ENCODE data around the gene SMG6.

The SMG6 gene

GRCh38 chr17:2235792-2236366 lies 67.7 kb downstream of the SMG6 start:
- TF ChIP-seq TCF12 (IDR thresholded peaks at IDR 0.05; ENCODE audit: low read depth) = no peak
- TF ChIP-seq ZBTB7A (IDR thresholded peaks at IDR 0.05; ENCODE audit: low read depth) = no peak
- TF ChIP-seq EP300 (IDR thresholded peaks at IDR 0.05; ENCODE audit: borderline replicate concordance) = no peak
- no peak for TF ChIP-seq RAD21 (IDR thresholded peaks at IDR 0.05; ENCODE audit: low read depth)
- no peak for TF ChIP-seq YY1 (IDR thresholded peaks at IDR 0.05; ENCODE audit: low read depth)
- TF ChIP-seq, protein P1, sequence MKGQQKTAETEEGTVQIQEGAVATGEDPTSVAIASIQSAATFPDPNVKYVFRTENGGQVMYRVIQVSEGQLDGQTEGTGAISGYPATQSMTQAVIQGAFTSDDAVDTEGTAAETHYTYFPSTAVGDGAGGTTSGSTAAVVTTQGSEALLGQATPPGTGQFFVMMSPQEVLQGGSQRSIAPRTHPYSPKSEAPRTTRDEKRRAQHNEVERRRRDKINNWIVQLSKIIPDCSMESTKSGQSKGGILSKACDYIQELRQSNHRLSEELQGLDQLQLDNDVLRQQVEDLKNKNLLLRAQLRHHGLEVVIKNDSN (IDR thresholded peaks at IDR 0.05) = no peak
- no peak for TF ChIP-seq REST (IDR thresholded peaks at IDR 0.05; ENCODE audit: low read depth)
- no peak for TF ChIP-seq CREB1 (IDR thresholded peaks at IDR 0.05; ENCODE audit: low read depth)
- no peak for TF ChIP-seq EGR1 (IDR thresholded peaks at IDR 0.05)

DNA sequence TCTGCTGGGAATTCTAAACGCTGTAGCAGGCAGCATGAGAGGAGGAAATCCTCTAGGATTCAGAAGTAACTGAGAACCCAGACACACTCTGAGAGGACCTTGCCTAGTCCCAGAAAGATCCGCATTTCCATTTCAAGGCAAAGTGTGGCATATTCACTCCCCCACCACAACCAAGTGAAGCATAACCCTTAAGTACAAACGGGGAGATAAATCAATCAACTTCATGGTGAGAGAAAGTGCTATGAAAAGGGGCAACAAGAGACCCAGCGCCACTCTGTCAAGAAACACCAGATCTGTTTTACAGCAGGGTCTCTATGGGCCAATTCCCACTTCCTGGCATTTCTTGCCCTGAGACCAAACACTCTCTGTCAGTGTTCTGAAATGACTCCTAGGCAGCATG lies 68.3 kb downstream of the SMG6 start:
- TF ChIP-seq CEBPB (IDR thresholded peaks at IDR 0.05) (no peak), MAX (IDR thresholded peaks at IDR 0.05) (no peak), CREB1 (IDR thresholded peaks at IDR 0.05; ENCODE audit: low read depth) (no peak), EGR1 (IDR thresholded peaks at IDR 0.05) (no peak), TAF1 (IDR thresholded peaks at IDR 0.05; ENCODE audit: low read depth) (no peak), TEAD4 (IDR thresholded peaks at IDR 0.05) (no peak), NFIC (IDR thresholded peaks at IDR 0.05) (no peak), REST (IDR thresholded peaks at IDR 0.05; ENCODE audit: low read depth) (no peak), YY1 (IDR thresholded peaks at IDR 0.05; ENCODE audit: low read depth) (no peak)
- TF ChIP-seq, protein P1 (IDR thresholded peaks at IDR 0.05) = no peak

- TF ChIP-seq, protein P1 (IDR thresholded peaks at IDR 0.05) = no peak
- TF ChIP-seq NFIC (IDR thresholded peaks at IDR 0.05) = no peak
- TF ChIP-seq TEAD4 (IDR thresholded peaks at IDR 0.05) = no peak
- TF ChIP-seq EP300 (IDR thresholded peaks at IDR 0.05; ENCODE audit: borderline replicate concordance) = no peak
- no peak for TF ChIP-seq CEBPB (IDR thresholded peaks at IDR 0.05)
- no peak for TF ChIP-seq REST (IDR thresholded peaks at IDR 0.05; ENCODE audit: low read depth)
These were observed 70.1 kb downstream of the SMG6 start for GRCh38 chr17:2233441-2233947.

DNA sequence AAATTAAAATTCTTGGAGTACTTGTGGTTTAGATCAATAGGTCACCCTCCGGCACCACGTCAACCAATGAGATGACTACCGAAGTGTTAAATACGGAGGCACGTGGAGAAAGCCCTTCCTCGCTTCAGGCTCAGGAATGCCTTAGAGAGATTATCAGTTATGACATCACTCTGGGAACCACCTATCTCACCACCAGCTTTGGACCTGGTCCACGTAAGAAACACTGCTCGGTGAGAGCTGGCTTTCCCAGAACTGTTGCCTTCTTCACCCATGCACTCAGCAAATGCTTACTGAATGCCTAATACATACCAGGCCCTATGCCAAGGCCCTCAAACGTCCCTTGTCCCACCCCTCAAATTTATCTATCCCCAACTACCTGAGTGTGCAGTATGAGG lies 71.3 kb downstream of the SMG6 start:
- TF ChIP-seq CREB1 (IDR thresholded peaks at IDR 0.05; ENCODE audit: low read depth) (no peak), TAF1 (IDR thresholded peaks at IDR 0.05; ENCODE audit: low read depth) (no peak), RAD21 (IDR thresholded peaks at IDR 0.05; ENCODE audit: low read depth) (no peak), FOXM1 (IDR thresholded peaks at IDR 0.05; ENCODE audit: borderline replicate concordance, low read depth) (no peak), TEAD4 (IDR thresholded peaks at IDR 0.05) (no peak)

GRCh38 chr17:2230877-2231276 lies 72.7 kb downstream of the SMG6 start:
- TF ChIP-seq NFIC (IDR thresholded peaks at IDR 0.05) (no peak), RAD21 (IDR thresholded peaks at IDR 0.05; ENCODE audit: low read depth) (no peak), CEBPB (IDR thresholded peaks at IDR 0.05) (no peak), EGR1 (IDR thresholded peaks at IDR 0.05) (no peak), FOXM1 (IDR thresholded peaks at IDR 0.05; ENCODE audit: borderline replicate concordance, low read depth) (no peak), ZBTB7A (IDR thresholded peaks at IDR 0.05; ENCODE audit: low read depth) (no peak), CREB1 (IDR thresholded peaks at IDR 0.05; ENCODE audit: low read depth) (no peak), TCF12 (IDR thresholded peaks at IDR 0.05; ENCODE audit: low read depth) (no peak), MAX (IDR thresholded peaks at IDR 0.05) (no peak), EP300 (IDR thresholded peaks at IDR 0.05; ENCODE audit: borderline replicate concordance) (no peak), TEAD4 (IDR thresholded peaks at IDR 0.05) (no peak), TAF1 (IDR thresholded peaks at IDR 0.05; ENCODE audit: low read depth) (no peak), YY1 (IDR thresholded peaks at IDR 0.05; ENCODE audit: low read depth) (no peak), REST (IDR thresholded peaks at IDR 0.05; ENCODE audit: low read depth) (no peak)
- TF ChIP-seq, protein P1 (IDR thresholded peaks at IDR 0.05) = no peak

Measured in Ishikawa (cell line).